ENCODE data around the gene PCDH18.
"Not testable (repeated sequence)": the region's sequence is repeated elsewhere in the genome, so short reads cannot be mapped to it uniquely, and the experiment has no call there.

- TF ChIP-seq CTCF, POLR2A (IDR thresholded peaks at IDR 0.05): not testable (repeated sequence)
Measured at GRCh38 chr4:137483313-137483959, 48.9 kb downstream of the PCDH18 start.

Measured in heart left ventricle (tissue), 13 donors.